ENCODE data around the gene CDK5.

CDK5 gene

GRCh38 chr7:151086802-151087244 lies 29.1 kb upstream of the CDK5 start:
- no peak for DNase-seq (ENCODE audit: low read depth in 2 of 2)

- no peak for DNase-seq (ENCODE audit: low read depth in 2 of 2)
Measured at GRCh38 chr7:151085691-151086620, 28.3 kb upstream of the CDK5 start, which contains the start of gene AGAP3. Gene AGAP3 (plus strand): TSS chr7:151086475. CDS start chr7:151086742, 267 bp downstream.

GRCh38 chr7:151085329-151085690 lies 27.6 kb upstream of the CDK5 start:
- DNase-seq (ENCODE audit: low read depth in 2 of 2): no peak

DNA sequence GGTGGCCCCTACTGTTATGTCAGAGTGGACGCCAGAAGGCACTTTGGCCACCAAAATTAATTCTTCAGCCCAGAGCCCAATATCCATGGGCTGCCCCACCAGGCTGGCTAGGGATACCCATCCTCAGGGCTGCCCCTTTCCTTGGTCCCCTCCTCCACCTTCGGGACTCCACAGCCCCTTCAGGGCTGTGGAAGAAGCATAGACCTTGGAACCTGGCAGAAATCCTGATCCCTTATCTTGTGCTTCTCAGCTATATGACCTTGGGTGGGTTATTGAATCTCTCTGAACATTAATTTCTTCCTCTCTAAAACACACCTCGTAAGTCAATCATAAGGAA lies 26.1 kb upstream of the CDK5 start:
- no peak for DNase-seq (ENCODE audit: low read depth in 2 of 2)

- DNase-seq (ENCODE audit: low read depth in 2 of 2): peak; percentile 64 to 66
Measured at GRCh38 chr7:151083071-151083823, 25.6 kb upstream of the CDK5 start, which contains the start of gene TMUB1. Gene TMUB1 (minus strand): TSS chr7:151083493. CDS start chr7:151082563, 930 bp downstream.

DNA sequence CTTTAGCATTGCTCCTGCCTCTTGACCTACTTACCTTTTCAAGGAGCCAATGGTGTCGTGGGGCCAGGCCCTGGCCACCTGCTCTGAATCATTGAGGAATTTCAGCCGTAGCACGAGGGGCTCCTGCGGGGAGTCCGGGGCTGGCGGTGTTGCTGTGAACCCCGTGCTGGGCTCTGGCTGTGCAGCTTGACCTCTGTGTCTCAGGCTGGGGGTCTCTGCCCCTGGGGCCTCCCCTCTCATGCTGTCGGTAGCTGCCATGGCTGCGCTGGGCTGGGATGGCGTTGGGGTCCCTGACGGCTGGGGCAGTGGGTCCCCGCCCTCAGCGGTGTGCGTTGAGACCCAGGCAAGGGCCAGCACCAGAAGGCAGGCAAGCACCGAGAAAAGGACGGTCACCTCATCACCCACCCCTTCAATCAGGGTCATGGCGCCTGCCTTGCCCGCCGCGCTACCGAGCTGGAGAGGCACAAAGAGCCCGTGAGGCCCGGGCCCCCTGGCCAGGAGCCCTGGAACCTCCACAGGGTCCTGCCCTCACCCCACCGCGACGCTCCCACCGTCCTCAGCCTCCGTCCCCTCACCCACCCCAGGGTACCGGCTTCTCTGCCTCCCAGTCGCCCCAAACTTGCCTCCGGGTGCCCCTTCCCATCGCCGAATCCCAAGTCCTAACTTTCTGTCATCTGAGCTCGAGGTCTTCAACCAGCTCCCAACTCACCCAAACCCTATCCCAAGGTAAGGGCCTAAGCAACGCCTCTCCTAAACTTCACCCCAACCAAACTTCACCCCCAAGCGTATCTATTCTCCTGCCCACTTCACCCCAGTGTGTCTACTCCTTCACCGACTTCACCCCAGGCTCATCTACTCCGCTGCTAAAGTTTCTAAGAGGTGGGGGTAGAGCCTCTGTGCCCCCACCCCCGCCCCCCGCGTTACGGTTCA lies 24.7 kb upstream of the CDK5 start:
- DNase-seq (ENCODE audit: low read depth in 2 of 2): no peak

DNA sequence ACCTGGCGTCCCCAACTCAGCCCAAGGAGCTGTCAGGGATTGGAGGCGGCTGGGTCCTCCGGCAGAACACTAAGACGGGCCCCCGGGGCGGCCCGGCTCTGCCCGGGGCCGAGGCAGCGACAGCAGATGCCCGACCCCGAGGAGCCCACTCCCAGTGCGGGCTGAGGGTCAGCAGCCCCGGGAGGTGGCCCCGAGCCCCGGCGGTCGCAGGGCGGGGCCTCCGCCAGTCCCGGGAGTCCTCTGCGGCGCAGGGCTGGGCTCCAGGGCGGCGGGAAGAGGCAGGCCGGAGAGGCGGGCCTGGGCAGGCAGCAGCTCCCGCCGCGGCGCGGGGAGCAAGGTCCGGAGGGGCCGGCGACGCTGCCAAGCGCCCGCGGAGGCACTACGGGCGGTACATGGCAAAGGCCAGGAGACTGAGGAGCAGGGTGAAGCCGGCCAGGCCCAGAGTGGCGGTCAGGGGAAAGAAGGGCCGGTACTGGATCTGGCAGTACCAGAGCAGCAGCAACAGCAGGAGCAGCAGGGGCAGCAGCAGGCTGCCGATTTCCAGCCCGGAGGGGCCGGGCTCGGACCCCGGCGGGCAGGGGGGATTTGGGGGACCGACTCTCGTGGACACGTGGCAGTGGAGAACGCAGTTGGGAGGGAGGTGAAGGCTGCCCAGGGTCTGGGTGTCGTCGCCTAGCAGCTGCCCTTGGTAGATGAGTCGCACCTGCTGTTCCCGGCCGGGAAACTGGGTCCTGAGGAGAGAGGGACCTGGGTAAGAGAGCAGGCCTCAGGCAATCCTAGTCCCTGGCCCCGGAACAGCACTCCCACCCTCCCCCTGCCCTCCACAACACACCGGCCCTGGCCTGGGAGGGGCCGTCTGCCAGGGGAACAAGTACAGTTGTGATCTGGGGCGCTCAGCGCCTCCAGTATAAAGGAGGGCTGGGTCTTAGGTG lies 23.7 kb upstream of the CDK5 start:
- no peak for DNase-seq (ENCODE audit: low read depth in 2 of 2)

- DNase-seq (ENCODE audit: low read depth in 2 of 2): peak; percentile 67 to 68
Measured at GRCh38 chr7:151080522-151081169, 22.9 kb upstream of the CDK5 start, which contains the start of gene FASTK. Gene FASTK (minus strand): TSS chr7:151080809. CDS start chr7:151080766, 43 bp downstream.

DNA sequence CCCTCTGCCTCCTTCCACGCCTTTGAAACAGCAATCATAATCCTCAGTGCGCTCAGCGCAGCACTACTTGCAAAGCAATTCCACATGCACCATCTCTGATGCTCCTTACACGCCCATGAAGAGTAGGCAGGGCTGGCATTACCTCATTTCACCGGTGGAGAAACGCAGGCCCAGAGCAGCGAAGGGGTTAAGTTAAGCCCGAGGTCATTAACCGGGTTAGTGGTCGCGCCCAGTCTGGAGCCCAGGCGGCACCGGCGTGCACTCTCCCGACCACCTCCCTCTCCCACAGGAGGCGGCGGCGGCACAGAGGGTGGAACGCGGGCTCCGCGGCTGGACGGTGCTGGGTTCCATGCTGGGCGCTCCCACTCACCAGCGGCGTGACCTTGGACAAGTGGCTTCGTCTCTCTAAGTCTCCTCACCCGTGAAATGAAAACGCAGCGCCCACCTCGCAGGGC lies 22.4 kb upstream of the CDK5 start:
- no peak for DNase-seq (ENCODE audit: low read depth in 2 of 2)

- DNase-seq (ENCODE audit: low read depth in 2 of 2): no peak
Measured at GRCh38 chr7:151079199-151079910, 21.7 kb upstream of the CDK5 start.

DNA sequence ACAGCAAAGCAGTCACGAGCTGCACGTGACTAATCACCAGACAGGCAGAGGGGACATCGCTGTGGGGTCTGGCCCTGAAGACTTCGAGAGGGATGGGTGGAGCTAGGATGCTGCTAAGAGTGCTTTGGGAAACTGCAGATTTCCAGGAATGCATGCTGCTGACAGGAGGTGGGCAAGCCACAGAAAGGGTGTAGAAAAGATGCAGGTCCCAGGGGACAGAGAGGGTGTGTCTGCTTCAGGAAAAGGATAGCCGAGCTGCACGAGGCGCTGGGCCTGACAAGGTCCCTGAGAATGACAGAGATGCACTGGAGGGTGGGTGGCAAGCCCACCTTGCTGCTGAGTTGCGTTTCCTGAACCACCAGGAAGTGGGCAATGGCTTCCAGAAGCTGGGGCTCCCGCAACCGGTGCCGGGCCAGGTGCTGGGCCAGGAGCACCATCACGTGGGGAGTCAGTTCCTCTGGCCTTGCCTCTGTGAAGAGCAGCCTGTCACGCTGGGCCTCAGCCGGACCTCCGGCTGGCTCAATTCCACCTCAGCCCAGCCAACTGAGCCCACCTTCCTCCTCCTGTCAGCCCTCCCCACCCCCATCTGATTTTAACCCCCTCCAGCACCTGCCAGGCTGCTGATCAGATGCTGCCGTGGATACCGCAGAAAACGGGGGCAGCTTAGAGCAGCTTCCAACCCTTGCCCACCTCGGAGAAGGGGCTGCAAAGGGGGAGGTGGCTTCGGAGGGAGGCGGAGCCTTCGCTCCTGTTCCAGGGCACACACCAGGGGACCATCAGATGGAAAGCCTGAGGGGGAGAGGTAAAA lies 20.7 kb upstream of the CDK5 start:
- no peak for DNase-seq (ENCODE audit: low read depth in 2 of 2)

- DNase-seq (ENCODE audit: low read depth in 2 of 2): no peak
Measured at GRCh38 chr7:151077705-151078232, 20.1 kb upstream of the CDK5 start.

DNA sequence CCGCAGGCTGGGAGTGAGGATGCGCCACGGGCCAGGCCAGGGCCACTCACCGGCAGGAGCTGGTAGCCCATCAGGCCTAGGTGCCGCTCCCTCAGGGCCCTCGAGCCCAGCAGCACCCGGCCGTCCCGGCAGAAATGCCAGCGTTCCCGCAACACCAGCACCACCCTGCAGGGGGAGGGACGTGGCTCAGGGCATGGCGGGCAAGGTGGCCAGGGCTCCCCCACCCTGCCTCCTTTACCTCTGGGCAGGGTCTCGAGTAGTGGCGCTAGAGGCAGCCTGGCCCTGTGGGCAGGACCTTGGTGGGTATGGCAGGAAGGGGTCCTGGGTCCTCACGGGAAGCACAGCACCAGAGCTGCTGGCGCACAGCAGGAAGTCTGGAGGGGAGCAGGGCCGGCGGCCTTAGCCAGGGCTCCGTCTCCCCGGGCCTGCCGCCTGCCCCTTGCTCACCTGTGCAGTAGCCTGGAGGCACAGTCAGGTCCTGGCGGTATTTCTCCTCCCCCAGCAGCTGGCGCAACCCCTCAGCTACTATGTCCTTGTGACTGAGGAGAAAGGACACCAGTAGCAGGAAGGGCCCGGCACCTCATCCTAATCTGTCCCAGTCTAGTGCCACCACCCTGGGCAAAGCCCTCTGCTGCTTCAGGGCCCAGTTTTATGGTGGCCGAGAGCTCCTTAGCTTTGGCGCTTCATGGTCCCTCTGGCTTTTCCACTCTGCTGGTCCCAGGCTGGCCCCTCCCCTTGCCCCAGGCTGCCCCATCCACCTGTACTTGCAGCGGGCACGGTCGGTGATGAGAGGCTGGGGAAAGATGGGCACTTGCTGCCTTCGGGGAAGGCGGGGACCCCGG lies 19.4 kb upstream of the CDK5 start:
- DNase-seq (ENCODE audit: low read depth in 2 of 2): no peak

GRCh38 chr7:151075978-151076426 lies 18.3 kb upstream of the CDK5 start:
- DNase-seq (ENCODE audit: low read depth in 2 of 2): no peak

GRCh38 chr7:151075662-151075971 lies 17.9 kb upstream of the CDK5 start:
- no peak for DNase-seq (ENCODE audit: low read depth in 2 of 2)

- no peak for DNase-seq (ENCODE audit: low read depth in 2 of 2)
Measured at GRCh38 chr7:151074817-151075661, 17.3 kb upstream of the CDK5 start.

Measured in stimulated activated CD8-positive, alpha-beta memory T cell treated with anti-CD3 and anti-CD28 coated beads, Interleukin-7, amount 100 ng/mL, for 1 hour (primary cell).